Cardiac ventricle fibroblast (primary cell): Measurements from ENCODE around the gene CLCNKB. TPM values are rescaled to one million over a fixed set of nuclear protein-coding genes. Genes with fewer than 3 reads are reported as not detected.

Experiments used
- total RNA-seq: library from RNA; depleted of rRNA; stranded (reverse); fragments of >200 nt; gene quantifications from 2 replicates; pipeline ENCODE4 v1.2.3, GENCODE V29; 2015

The CLCNKB gene
- not detected in 2 replicates for total RNA-seq

GRCh38 chr1:16043521-16043920, at the start of gene CLCNKB:
Gene CLCNKB, plus strand, starts transcription at chr1:16043782. Its CDS starts 711 bp downstream, at chr1:16044493.

GRCh38 chr1:16017461-16018303, 25.9 kb upstream of the CLCNKB start, which contains the start of gene HSPB7:
Gene HSPB7, minus strand, starts transcription at chr1:16018043. Its CDS starts 80 bp downstream, at chr1:16017963.

GRCh38 chr1:16021681-16022080, 21.9 kb upstream of the CLCNKB start, which contains the start of gene CLCNKA:
Gene CLCNKA, plus strand, starts transcription at chr1:16022036. Its CDS starts 584 bp downstream, at chr1:16022620.

GRCh38 chr1:16073490-16074119, 30.0 kb downstream of the CLCNKB start, which contains the start of gene FAM131C:
Gene FAM131C, minus strand, starts transcription at chr1:16073651. Its CDS starts 209 bp downstream, at chr1:16073442.

Other genes starting within 250 kb of the CLCNKB start
- gene UQCRHL, start 236.1 kb upstream of the CLCNKB start, total RNA-seq, result 1.3 TPM in 2 replicates
- 16.3 and 18.8 TPM in 2 replicates for gene SPEN, start 196.1 kb upstream of the CLCNKB start, total RNA-seq
- 9.2 and 10.0 TPM in 2 replicates for gene ZBTB17, start 67.7 kb upstream of the CLCNKB start, total RNA-seq
- gene SRARP, start 39.5 kb upstream of the CLCNKB start, total RNA-seq, result not detected in 2 replicates
- 0.10 and 0.25 TPM in 2 replicates for gene HSPB7, start 25.7 kb upstream of the CLCNKB start, total RNA-seq
- not detected in 2 replicates for gene CLCNKA, start 21.7 kb upstream of the CLCNKB start, total RNA-seq
- 0.75 TPM in 1 of 2 replicates, not detected in the other for gene FAM131C, start 29.9 kb downstream of the CLCNKB start, total RNA-seq
- 10.5 and 10.8 TPM in 2 replicates for gene EPHA2, start 112.3 kb downstream of the CLCNKB start, total RNA-seq
- 11.7 and 11.9 TPM in 2 replicates for gene ARHGEF19, start 168.9 kb downstream of the CLCNKB start, total RNA-seq
- gene CPLANE2, start 193.4 kb downstream of the CLCNKB start, total RNA-seq, result 1.6 and 2.9 TPM in 2 replicates